Central memory CD8-positive, alpha-beta T cell (primary cell): ENCODE results near the gene RSRP1.
A peak's percentile ranks its signal among the peaks of the same experiment; 100 is the strongest.
"Not testable (repeated sequence)": the region's sequence is repeated elsewhere in the genome, so short reads cannot be mapped to it uniquely, and the experiment has no call there.

ENCODE experiments used
- ATAC-seq: fragments of 150-1000 bp; cut with Tn5 transposase; replicated peaks from 2 replicates; pipeline ENCODE4 v1.10.0; 2022; ENCODE audit warnings: mild to moderate bottlenecking, moderate FRiP score, moderate number of reproducible peaks; ENCODE audit not compliant: poor library complexity, severe bottlenecking; ENCODE audit errors: extremely low read depth
- DNase-seq, 2 donors: peaks; one replicate each; pipeline ENCODE4 v3.0.0; 2021; ENCODE audit warnings: low spot score in 2 of 2
- H3K27ac Mint-ChIP-seq: one replicate; pipeline ENCODE4 v1.8.0; 2022; ENCODE audit warnings: low read depth, mild to moderate bottlenecking, moderate library complexity, mixed read lengths
- H3K27me3 Mint-ChIP-seq: one replicate; pipeline ENCODE4 v1.8.0; 2022; ENCODE audit warnings: mixed read lengths
- H3K36me3 Mint-ChIP-seq: one replicate; pipeline ENCODE4 v1.8.0; 2022; ENCODE audit warnings: mild to moderate bottlenecking, moderate library complexity, mixed read lengths; ENCODE audit not compliant: insufficient read depth
- H3K4me1 Mint-ChIP-seq: one replicate; pipeline ENCODE4 v1.8.0; 2022; ENCODE audit warnings: mixed read lengths
- H3K4me3 Mint-ChIP-seq: one replicate; pipeline ENCODE4 v1.8.0; 2022; ENCODE audit warnings: mild to moderate bottlenecking, moderate library complexity, mixed read lengths
- H3K9me3 Mint-ChIP-seq: one replicate; pipeline ENCODE4 v1.8.0; 2022; ENCODE audit warnings: mixed read lengths

The RSRP1 gene

DNA sequence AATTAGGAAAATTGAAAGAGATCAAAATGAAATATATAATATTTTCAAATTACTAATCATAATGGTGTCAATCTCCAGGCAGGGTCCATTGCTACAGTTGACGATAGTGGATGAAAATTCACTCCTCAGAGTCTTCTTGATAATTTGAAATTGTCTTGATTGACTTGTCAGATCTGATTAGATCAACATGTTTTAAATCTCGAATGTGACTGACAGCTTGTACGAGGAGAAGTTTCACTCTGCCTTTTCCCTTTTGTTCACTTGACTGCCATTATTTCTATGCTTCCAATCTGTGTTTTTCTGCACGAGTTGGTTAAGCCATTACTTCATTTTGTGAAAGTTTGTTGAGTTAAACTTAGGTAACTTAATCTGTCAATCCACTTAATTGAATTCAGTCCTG lies 28.4 kb upstream of the RSRP1 start:
- ATAC-seq, H3K4me3 Mint-ChIP-seq, H3K27ac Mint-ChIP-seq, DNase-seq, H3K4me1 Mint-ChIP-seq, H3K36me3 Mint-ChIP-seq, H3K9me3 Mint-ChIP-seq: not testable (repeated sequence)
- H3K27me3 Mint-ChIP-seq: peaks cover 19% of the 10 kb centered on the region

DNA sequence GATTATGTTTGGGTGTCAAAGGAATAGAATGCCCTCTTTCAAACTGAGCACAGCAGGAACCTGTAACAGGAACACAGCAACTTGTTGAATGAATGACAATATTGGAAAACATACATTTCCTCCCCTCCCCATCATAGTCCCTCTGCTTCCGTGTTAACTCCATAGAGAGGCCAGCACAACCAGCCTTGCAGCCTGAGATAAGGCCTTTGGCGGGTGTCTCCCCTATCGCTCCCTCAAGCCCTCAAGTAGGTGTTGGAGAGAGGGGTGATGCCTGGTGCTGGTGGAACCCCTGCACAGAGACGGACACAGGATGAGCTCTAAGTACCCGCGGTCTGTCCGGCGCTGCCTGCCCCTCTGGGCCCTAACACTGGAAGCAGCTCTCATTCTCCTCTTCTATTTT lies 25.0 kb upstream of the RSRP1 start, which contains the start of gene RHD:
Gene RHD, plus strand, starts transcription at position 272 of the 400 bp plus-strand sequence. Its CDS starts 39 bp downstream, at position 311.
- ATAC-seq, H3K4me3 Mint-ChIP-seq, H3K4me1 Mint-ChIP-seq, H3K36me3 Mint-ChIP-seq, DNase-seq, H3K27ac Mint-ChIP-seq, H3K9me3 Mint-ChIP-seq: not testable (repeated sequence)
- peaks cover 19% of the 10 kb centered on the region for H3K27me3 Mint-ChIP-seq

DNA sequence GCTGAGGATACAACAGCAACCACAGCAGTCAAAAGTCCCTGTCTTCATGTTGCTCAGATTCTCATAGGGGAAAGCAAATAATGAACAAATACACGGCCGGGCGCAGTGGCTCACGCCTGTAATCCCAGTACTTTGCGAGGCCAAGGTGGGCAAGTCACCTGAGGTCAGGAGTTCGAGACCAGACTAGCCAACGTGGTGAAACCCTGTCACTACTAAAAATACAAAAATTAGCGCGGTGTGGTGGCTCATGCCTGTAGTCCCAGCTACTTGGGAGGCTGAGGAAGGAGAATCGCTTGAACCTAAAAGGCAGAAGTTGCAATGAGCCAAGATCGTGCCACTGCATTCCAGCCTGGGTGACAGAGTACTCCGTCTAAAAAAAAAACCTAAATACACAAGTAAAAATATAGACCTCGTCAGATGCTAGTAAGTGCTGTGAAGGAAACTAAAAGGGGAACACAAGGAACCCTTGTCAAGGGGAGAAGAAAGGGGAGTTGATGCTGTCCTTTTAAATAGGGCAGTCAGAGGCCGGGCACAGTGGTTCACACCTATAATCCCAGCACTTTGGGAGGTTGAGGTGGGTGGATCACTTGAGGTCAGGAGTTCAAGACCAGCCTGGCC lies 21.0 kb upstream of the RSRP1 start:
- H3K27me3 Mint-ChIP-seq, H3K9me3 Mint-ChIP-seq, H3K4me1 Mint-ChIP-seq, H3K36me3 Mint-ChIP-seq, DNase-seq, ATAC-seq: not testable (repeated sequence)
- peak overlapping the region; percentile 85 for H3K4me3 Mint-ChIP-seq
- H3K27ac Mint-ChIP-seq: peak overlapping the region; percentile 84

DNA sequence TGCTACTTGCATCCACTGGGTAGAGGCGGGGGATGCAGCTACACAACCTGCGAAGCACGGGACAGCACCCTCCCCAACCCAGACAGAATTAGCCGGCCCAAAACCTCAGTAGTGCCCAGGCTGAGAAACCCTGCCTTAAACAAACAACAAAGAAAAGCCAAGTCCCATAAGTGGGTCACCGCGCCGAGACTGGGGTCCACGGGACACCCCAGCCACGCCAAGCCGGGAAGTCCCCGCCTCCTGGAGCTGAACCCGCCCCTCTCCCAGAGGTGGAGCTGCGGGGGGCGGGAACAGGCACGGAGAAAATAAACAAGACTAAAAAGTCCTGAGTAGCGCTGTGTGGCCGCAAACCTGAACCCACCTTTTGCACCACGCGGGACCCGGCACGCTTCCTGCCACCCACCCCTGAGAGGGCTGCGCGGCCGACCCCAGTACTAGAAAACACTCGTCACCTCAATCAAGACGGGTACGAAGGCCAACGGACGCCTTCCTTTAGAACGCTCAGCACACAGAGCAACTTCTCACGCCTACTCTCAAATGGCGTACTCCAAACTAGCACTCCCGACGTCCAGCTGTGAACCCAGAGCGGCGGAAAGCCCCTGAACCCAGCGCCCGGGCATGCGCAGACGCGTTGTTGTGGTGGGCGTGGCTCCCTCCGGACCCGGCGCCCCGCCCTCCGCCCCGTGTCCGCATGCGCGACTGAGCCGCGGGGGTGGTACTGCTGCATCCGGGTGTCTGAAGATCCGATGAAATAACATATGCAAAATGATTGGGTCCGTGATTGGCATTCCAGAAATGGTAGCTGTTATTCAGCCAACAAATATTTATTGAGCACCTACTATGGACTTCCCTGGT lies 20.3 kb upstream of the RSRP1 start:
- Mint-ChIP-seq H3K27ac (peak overlapping the region; percentile 84), H3K36me3 (peaks cover 14% of the 10 kb centered on the region), H3K4me1 (peaks cover 12% of the 10 kb centered on the region), H3K4me3 (peak overlapping the region; percentile 85)
- peak; percentile 91 to 94 for DNase-seq
- H3K9me3 Mint-ChIP-seq, H3K27me3 Mint-ChIP-seq: not testable (repeated sequence)
- ATAC-seq: peak; percentile 84

DNA sequence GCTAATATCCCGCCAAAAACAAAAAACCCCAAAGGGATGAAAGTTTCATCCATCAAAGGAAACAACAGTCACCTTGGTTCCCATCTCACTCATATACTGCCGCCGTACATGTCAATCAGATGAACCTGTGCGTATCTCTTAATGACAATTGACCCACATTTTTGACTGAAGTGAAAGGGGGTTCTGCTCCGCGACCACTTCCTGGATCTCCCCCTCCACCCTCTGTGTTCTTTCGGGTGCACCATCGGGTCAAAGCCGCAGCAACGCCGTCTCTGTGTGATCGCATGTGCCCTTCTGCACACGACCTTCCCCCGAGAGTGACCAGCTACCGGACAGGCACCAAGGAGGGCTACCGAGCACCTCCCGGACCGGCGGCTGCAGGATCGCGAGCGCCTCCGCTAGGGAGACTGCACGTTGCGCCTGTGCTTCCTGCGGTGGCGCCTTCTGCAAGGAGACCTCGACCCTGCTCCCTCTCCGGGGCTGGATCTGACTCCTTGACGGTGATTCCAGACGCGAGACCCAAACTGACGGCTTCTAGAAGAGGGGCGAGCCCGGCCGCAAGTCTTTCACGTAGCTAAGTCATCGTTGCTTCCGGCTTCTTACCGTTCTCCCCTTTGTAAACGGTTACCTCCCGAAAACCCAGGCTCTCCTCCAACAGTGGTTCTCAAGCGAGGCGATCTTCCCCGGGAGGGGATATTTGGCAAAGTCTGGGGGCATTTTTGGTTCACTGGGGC lies 19.5 kb upstream of the RSRP1 start:
- not testable (repeated sequence) for DNase-seq, H3K27me3 Mint-ChIP-seq, H3K9me3 Mint-ChIP-seq, H3K27ac Mint-ChIP-seq
- ATAC-seq: peak; percentile 60
- peaks cover 12% of the 10 kb centered on the region for H3K4me1 Mint-ChIP-seq
- peak overlapping the region; percentile 85 for H3K4me3 Mint-ChIP-seq
- H3K36me3 Mint-ChIP-seq: peaks cover 18% of the 10 kb centered on the region

DNA sequence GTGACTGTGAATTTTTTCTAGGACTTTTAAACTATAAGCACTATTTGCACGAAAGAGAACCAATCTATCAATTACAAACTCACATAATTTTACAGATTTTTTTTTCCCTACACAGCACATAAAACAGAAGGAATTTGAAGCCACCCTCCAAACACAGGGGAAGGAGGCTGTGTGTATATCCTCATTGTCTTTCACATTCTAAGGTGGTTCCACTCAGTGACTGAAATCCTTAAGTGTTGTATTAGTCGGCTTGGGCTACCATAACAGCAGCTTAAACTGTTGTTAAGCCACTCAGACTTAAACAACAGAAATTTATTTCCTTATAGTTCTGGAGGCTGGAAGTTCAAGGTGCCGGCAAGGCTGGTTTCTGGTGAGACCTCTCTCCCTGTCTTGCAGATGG lies 13.1 kb upstream of the RSRP1 start:
- H3K27me3 Mint-ChIP-seq, DNase-seq, H3K9me3 Mint-ChIP-seq, ATAC-seq, H3K27ac Mint-ChIP-seq, H3K4me3 Mint-ChIP-seq: not testable (repeated sequence)
- peaks cover 20% of the 10 kb centered on the region for H3K4me1 Mint-ChIP-seq
- H3K36me3 Mint-ChIP-seq: peaks cover 16% of the 10 kb centered on the region

DNA sequence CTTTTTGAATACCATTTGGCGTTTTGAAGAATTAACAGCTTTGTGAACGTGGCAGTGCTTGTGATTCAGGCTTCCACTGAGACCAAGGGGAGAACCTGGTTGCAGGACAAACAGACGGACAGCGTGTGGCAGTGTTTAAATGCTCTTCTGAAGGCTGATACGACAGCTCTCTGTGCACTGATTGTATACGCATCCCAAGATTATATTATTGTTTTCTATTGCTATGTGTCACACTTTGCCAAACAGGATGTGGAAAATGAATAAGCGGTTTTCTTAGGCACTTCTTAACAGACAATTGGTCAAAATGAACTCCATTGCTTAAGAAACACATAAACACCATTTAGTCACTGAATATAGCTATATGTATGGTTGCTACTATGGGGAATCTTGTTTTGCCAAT lies 12.6 kb upstream of the RSRP1 start:
- peak; percentile 91 for ATAC-seq
- not testable (repeated sequence) for H3K4me3 Mint-ChIP-seq

DNA sequence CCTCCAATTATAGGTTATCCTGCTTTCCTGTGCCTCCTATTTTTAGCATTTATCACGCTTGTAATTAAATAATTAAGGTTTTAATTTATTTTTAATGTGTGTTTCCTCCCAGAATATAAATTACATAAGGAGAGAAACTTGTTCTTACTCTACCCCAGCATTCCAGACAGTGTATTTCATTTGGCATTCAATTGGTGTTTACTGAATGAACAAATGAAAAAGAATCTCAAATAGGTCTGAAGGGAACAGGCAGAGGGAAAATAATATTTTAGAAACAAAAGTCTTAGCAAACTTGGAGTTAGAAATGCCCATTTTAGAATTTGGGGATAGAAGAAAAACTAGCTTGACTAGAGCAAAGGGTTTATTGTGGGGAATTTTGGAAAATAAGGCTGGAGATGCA lies 9.9 kb upstream of the RSRP1 start:
- H3K27ac Mint-ChIP-seq: no peak overlapping the region
- H3K4me3 Mint-ChIP-seq: no peak overlapping the region
- ATAC-seq: no peak
- H3K4me1 Mint-ChIP-seq: peaks cover 13% of the 10 kb centered on the region
- H3K36me3 Mint-ChIP-seq: peaks cover 7% of the 10 kb centered on the region
- no peaks in the 10 kb centered on the region for H3K27me3 Mint-ChIP-seq
- DNase-seq: no peak
- H3K9me3 Mint-ChIP-seq: no peaks in the 10 kb centered on the region

More for the DNA sequence above, 12.6 kb upstream of the RSRP1 start:
- not testable (repeated sequence) for H3K9me3 Mint-ChIP-seq, H3K27me3 Mint-ChIP-seq, DNase-seq, H3K27ac Mint-ChIP-seq
- H3K4me1 Mint-ChIP-seq: peaks cover 20% of the 10 kb centered on the region
- H3K36me3 Mint-ChIP-seq: peaks cover 16% of the 10 kb centered on the region

DNA sequence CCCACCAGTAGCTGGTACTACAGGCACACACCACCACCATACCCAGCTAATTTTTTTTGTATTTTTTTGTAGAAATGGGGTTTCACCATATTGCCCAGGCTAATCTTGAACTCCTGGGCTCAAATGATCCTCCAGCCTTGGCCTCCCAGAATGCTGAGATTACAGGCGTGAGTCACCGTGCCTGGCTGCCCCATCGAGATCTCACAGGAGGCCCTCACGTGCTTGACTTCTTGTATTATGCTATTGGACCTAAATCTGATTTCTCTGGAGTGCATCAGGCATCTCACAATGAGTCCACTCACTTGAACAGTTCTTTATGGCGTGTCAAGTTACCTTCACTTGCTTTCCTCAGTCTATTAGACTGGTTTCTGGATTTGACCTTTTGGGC lies 9.3 kb upstream of the RSRP1 start:
- no peak for DNase-seq
- Mint-ChIP-seq H3K4me3 (no peak overlapping the region), H3K9me3 (no peaks in the 10 kb centered on the region), H3K4me1 (peaks cover 13% of the 10 kb centered on the region), H3K36me3 (peaks cover 6% of the 10 kb centered on the region), H3K27ac (no peak overlapping the region), H3K27me3 (no peaks in the 10 kb centered on the region)
- no peak for ATAC-seq

DNA sequence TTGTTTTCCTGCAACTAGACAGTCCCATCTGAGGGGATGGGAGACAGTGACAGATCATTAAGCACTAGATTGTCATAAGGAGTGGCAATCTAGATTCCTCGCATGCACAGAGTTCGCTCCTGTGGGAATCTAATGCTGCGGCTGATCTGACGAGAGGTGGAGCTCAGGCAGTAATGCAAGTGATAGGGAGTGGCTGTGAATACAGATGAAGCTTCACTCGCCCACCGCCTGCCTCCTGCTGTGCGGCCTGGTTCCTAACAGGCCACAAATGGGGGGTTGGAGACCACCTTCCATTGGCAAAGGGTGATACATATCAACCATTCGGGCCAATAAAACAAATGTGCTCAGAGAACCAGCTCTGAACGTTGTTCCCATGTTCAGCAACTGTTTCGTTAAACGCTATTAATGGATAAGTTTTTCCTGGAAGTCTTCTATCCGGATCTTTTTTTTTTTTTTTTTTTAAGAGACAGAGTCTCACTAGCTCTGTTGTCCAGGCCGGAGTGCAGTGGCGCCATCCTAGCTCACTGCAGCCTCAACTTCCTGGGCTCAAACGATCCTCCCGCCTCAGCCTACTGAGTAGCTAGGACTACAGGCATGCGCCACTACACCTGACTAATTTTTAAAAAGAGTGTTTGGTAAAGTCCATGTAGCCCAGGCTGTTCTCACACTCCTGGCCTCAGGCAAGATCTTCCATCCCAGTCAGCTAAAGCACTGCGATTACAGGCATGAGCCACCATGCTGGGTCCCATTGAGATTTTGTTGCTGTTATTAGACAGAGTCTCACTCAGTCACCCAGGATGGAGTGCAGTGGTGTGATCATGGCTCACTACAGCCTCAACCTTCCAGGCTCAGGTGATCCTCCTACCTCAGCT lies 8.7 kb upstream of the RSRP1 start:
- H3K27me3 Mint-ChIP-seq: no peaks in the 10 kb centered on the region
- no peak for DNase-seq
- no peak overlapping the region for H3K4me3 Mint-ChIP-seq
- peaks cover 13% of the 10 kb centered on the region for H3K4me1 Mint-ChIP-seq
- H3K9me3 Mint-ChIP-seq: no peaks in the 10 kb centered on the region
- H3K36me3 Mint-ChIP-seq: peaks cover 6% of the 10 kb centered on the region
- no peak for ATAC-seq
- H3K27ac Mint-ChIP-seq: no peak overlapping the region

DNA sequence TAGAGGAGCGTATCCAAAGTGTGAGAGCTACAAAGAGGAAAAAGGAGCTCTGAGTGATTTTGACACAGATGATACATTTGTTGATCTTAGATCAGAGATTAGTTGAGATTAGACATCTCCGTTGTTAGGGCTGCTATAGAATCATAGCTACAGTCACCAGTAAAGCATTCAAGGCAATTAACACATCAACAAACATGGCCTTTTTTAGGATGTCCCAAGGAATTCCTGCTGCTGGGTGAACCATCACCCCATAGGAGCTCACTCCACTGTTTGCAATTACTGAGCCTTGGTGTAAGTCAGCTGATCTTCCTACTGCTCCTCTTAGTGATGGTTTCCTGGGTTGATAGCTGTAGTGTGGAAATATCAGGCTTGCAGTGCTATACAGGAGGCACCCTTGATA lies 6.7 kb upstream of the RSRP1 start:
- H3K36me3 Mint-ChIP-seq: peaks cover 6% of the 10 kb centered on the region
- H3K9me3 Mint-ChIP-seq: no peaks in the 10 kb centered on the region
- DNase-seq (no peak), ATAC-seq (no peak)
- H3K4me3 Mint-ChIP-seq: no peak overlapping the region
- no peaks in the 10 kb centered on the region for H3K4me1 Mint-ChIP-seq
- H3K27me3 Mint-ChIP-seq: no peaks in the 10 kb centered on the region
- no peak overlapping the region for H3K27ac Mint-ChIP-seq
